ENCODE results near the gene ANKRD55.

DNA sequence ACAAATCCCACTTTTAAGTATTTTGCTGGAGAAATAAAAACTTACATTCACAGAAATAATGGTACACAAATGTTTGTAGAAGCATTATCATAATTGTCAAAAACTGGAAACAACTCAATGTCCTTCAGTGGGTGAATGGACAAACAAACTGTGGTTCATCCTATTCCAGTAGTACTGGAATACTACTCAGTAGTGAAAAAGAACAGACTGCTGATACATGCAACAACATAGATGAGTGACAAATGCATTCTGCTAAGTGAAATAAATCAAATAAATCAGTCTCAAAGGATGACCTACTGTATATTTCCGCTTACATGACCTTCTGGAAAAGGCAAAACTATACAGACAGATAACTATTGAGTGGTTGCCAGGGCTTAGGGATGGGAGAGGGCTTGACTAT, 114.1 kb downstream of the ANKRD55 start:
- no peak for TF ChIP-seq CTCF (IDR thresholded peaks at IDR 0.05; ENCODE audit: insufficient read depth, low read depth, low read length)
- no peak for TF ChIP-seq EZH2 (IDR thresholded peaks at IDR 0.05; ENCODE audit: insufficient read depth, low read length)
